ENCODE data around the gene SULT1C3. TPM values are rescaled to one million over a fixed set of nuclear protein-coding genes. Genes with fewer than 3 reads are reported as not detected.

Gene SULT1C3
- total RNA-seq (2016; rRNA removed; fragmentation: Illumina TruSeq; extraction: Trizol) (not detected in 2 replicates), polyA plus RNA-seq (2011; rRNA removed) (not detected in 2 replicates), polyA minus RNA-seq (2011; rRNA and poly(A)+ RNA removed; ENCODE audit: low replicate concordance) (not detected in 2 replicates), Bru-seq, nascent RNA (not detected), BruChase-seq, experiment 1, labeled RNA remaining after a 6-hour chase (not detected), BruChase-seq, experiment 2, labeled RNA remaining after a 2-hour chase (not detected)
- not detected in 2 replicates for total RNA-seq (2016; cell fraction: cytosol; rRNA removed; fragmentation: Illumina TruSeq; extraction: Trizol; ENCODE audit: low read depth)
- not detected in 2 replicates for total RNA-seq (2016; cell fraction: insoluble cytoplasmic fraction; rRNA removed; fragmentation: Illumina TruSeq; extraction: Trizol)
- not detected in 2 replicates for total RNA-seq (2016; cell fraction: membrane; rRNA removed; fragmentation: Illumina TruSeq; extraction: Trizol)
- total RNA-seq (2016; cell fraction: nucleus; rRNA removed; fragmentation: Illumina TruSeq; extraction: Trizol) = not detected in 2 replicates
- polyA plus RNA-seq (2011; cell fraction: cytosol; rRNA removed) = not detected in 2 replicates
- polyA plus RNA-seq (2011; cell fraction: nucleus; rRNA removed) = not detected in 2 replicates
- polyA plus RNA-seq (2012) = not detected in 2 replicates
- not detected in 2 replicates for polyA plus RNA-seq (2016; cell fraction: cytosol; fragmentation: Illumina TruSeq; extraction: Trizol; ENCODE audit: low read depth)
- polyA plus RNA-seq (2016; cell fraction: insoluble cytoplasmic fraction; fragmentation: Illumina TruSeq; extraction: Trizol; ENCODE audit: low read depth) = not detected in 2 replicates
- not detected in 2 replicates for polyA plus RNA-seq (2016; cell fraction: membrane; fragmentation: Illumina TruSeq; extraction: Trizol; ENCODE audit: low read depth)
- polyA plus RNA-seq (2016; cell fraction: nucleus; fragmentation: Illumina TruSeq; extraction: Trizol; ENCODE audit: insufficient read depth, low read depth) = not detected in 2 replicates
- polyA minus RNA-seq (2011; cell fraction: cytosol; rRNA and poly(A)+ RNA removed) = not detected in 2 replicates
- polyA minus RNA-seq (2011; cell fraction: nucleus; rRNA and poly(A)+ RNA removed) = not detected in 2 replicates
- long read RNA-seq, experiment 1 = 0 reads
- long read RNA-seq, experiment 2 = 0 reads

DNA sequence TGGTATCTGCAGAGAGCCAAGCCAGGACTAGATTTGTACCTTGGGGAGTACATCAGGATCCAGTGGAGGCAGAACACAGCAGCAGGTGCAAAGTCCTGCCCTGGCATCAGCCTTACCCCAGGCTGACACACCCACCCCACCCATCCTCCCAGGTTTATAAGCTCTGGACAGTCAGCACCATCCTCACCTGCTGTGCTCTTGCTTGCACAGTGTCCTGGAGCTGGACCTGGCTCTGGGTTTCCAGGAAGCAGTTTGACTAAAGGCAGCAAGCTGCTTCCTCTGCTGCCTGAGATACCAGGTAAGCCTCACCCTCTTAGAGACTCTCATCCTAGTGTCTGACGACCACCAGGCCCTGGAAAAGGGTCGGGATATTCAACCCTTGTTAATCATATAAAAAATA lies at the start of gene SULT1C3:
Gene SULT1C3, plus strand, starts transcription at position 183 of the 400 bp plus-strand sequence. CDS start 7,227 bp downstream, outside the sequence.
- ChIA-PET CTCF (ENCODE audit: low intra/inter-chr PET ratio, low total read pairs) (no interaction called here), POLR2A (no interaction called here)
- Histone ChIP-seq H3K4me3 (replicated peaks in 1 of 3; ENCODE audit: insufficient read depth in 1 of 3, low read depth in 2 of 3, low read length in 3 of 3) (no peak within 1 kb of the TSS), H3K36me3 (replicated peaks in 1 of 2; ENCODE audit: control insufficient read depth in 1 of 2, insufficient read depth in 2 of 2, low read length in 2 of 2) (no peaks in the 10 kb centered on the region), H3K9ac (ENCODE audit: insufficient read depth, low read depth, low read length) (no peak within 1 kb of the TSS), H3K27ac (ENCODE audit: extremely low read length, insufficient read depth, low read length) (no peak within 1 kb of the TSS), H3K79me2 (ENCODE audit: insufficient read depth, low read length) (no peaks in the 10 kb centered on the region), H3K27me3 (ENCODE audit: control insufficient read depth in 1 of 2, insufficient read depth in 2 of 2, low read length in 2 of 2) (no peaks in the 10 kb centered on the region), H4K20me1 (ENCODE audit: insufficient read depth, low read length) (no peaks in the 10 kb centered on the region), H3K9me3 (ENCODE audit: low read length) (peaks cover 6% of the 10 kb centered on the region; the same call in 1 of the 2 replicates), H3K4me1 (ENCODE audit: insufficient read depth, low read length) (no peaks in the 10 kb centered on the region), H3K4me2 (ENCODE audit: low read depth, low read length) (no peak within 1 kb of the TSS), H2AFZ (ENCODE audit: low read length) (no peak within 1 kb of the TSS)
- ATAC-seq = no peak
- no peak for DNase-seq (ENCODE audit: low spot score)
- TF ChIP-seq SRSF4 (IDR thresholded peaks at IDR 0.05; ENCODE audit: low read depth, low read length, poor library complexity, severe bottlenecking) = no peak
- TF ChIP-seq, protein P1, sequence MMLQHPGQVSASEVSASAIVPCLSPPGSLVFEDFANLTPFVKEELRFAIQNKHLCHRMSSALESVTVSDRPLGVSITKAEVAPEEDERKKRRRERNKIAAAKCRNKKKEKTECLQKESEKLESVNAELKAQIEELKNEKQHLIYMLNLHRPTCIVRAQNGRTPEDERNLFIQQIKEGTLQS (CRISPR knock-in tag; IDR thresholded peaks at IDR 0.05) = no peak
- TF ChIP-seq, protein P2, sequence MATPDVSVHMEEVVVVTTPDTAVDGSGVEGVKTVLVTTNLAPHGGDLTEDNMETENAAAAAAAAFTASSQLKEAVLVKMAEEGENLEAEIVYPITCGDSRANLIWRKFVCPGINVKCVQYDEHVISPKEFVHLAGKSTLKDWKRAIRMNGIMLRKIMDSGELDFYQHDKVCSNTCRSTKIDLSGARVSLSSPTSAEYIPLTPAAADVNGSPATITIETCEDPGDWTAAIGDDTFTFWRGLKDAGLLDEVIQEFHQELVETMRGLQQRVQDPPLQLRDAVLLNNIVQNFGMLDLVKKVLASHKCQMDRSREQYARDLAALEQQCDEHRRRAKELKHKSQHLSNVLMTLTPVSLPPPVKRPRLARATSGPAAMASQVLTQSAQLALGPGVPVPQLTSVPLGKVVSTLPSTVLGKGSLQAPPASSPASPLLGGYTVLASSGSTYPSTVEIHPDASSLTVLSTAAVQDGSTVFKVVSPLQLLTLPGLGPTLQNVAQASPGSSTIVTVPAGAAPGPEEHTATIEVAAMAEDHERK (CRISPR knock-in tag; IDR thresholded peaks at IDR 0.05; ENCODE audit: low read depth) = no peak
- TF ChIP-seq NCOR1 (IDR thresholded peaks at IDR 0.05; ENCODE audit: borderline replicate concordance, low read length) = no peak
- TF ChIP-seq BHLHE40 (IDR thresholded peaks at IDR 0.05; ENCODE audit: low read length) = no peak
- no peak for TF ChIP-seq ZNF510 (CRISPR knock-in tag; IDR thresholded peaks at IDR 0.05; ENCODE audit: low read depth)
- no peak for TF ChIP-seq HNF4G (IDR thresholded peaks at IDR 0.05; ENCODE audit: borderline replicate concordance, low read depth, low read length)
- no peak for TF ChIP-seq HNF4G (CRISPR knock-in tag; IDR thresholded peaks at IDR 0.05; ENCODE audit: borderline replicate concordance, low read depth)
- TF ChIP-seq PHF5A (CRISPR knock-in tag; IDR thresholded peaks at IDR 0.05; ENCODE audit: low read depth, unreplicated experiment) = no peak
- FAIRE-seq = no peak
- intact Hi-C loops (cut with micrococcal nuclease; ENCODE audit: unreplicated experiment) (no loop called here), in situ Hi-C loops (cut with HindIII; ENCODE audit: extremely low pct_ligation_motif_present, low pct_unique_long_range_greater_than_20kb) (no loop called here)
- 0% methylated on average over 2 of the region's 2 CpGs for WGBS (ENCODE audit: low lambda C conversion rate)
- no TSS peak for BruUV-seq (replicated peaks)

All from HepG2 (cell line).